Measurements from ENCODE around the gene EP300. TPM values are rescaled to one million over a fixed set of nuclear protein-coding genes. Genes with fewer than 3 reads are reported as not detected.

The EP300 gene
- total and polyA plus RNA-seq, 10 donors: 3.9 to 196 (median 113) TPM

GRCh38 chr22:41110968-41111367 is 18.6 kb downstream of the EP300 start:
- no peak overlapping the region for H3K27ac ChIP-seq
- H3K4me1 ChIP-seq: peaks cover 9 to 95% (median 48%) of the 10 kb centered on the region in 6 donors
- H3K27me3 ChIP-seq (replicated peaks in 1 of 7): no peaks in the 10 kb centered on the region
- TF ChIP-seq POLR2A (IDR thresholded peaks at IDR 0.05) (no peak), POLR2AphosphoS5 (IDR thresholded peaks at IDR 0.05) (no peak)
- TF ChIP-seq, protein P1, sequence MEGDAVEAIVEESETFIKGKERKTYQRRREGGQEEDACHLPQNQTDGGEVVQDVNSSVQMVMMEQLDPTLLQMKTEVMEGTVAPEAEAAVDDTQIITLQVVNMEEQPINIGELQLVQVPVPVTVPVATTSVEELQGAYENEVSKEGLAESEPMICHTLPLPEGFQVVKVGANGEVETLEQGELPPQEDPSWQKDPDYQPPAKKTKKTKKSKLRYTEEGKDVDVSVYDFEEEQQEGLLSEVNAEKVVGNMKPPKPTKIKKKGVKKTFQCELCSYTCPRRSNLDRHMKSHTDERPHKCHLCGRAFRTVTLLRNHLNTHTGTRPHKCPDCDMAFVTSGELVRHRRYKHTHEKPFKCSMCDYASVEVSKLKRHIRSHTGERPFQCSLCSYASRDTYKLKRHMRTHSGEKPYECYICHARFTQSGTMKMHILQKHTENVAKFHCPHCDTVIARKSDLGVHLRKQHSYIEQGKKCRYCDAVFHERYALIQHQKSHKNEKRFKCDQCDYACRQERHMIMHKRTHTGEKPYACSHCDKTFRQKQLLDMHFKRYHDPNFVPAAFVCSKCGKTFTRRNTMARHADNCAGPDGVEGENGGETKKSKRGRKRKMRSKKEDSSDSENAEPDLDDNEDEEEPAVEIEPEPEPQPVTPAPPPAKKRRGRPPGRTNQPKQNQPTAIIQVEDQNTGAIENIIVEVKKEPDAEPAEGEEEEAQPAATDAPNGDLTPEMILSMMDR (IDR thresholded peaks at IDR 0.05 in 8 of 11, conservative IDR thresholded peaks at IDR 0.05 in 3 of 11): no peak
- no peak overlapping the region for H3K4me3 ChIP-seq
- 91 to 98% (median 92%) methylated on average over 10 of the region's 10 CpGs for WGBS, 5 donors
- H3K9me3 ChIP-seq: no peaks in the 10 kb centered on the region
- intact Hi-C loops (cut with DNase I; ENCODE audit: low total_unique reads): no loop called here
- H3K36me3 ChIP-seq: peaks cover 0 to 76% (median 11%) of the 10 kb centered on the region in 6 donors
- DNase-seq: no peak

DNA sequence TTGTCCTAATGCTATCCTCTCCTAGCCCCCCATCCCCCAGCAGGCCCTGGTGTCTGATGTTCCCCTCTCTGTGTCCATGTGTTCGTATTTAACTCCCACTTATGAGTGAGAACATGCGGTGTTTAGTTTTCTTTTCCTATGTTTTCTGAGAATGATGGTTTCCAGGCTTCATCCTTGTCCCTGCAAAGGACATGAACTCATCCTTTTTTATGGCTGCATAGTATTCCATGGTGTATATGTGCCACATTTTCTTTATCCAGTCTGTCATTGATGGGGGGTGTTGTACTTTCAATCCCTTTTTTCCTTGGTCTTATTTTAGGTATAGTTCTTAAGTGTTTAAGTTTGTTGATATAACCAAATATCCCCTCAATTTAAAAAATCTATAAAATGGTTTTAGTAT is 23.9 kb downstream of the EP300 start:
- Histone ChIP-seq H3K9me3 (no peaks in the 10 kb centered on the region), H3K36me3 (peaks cover 0 to 85% (median 38%) of the 10 kb centered on the region in 6 donors), H3K4me1 (peaks cover 0 to 69% (median 26%) of the 10 kb centered on the region in 6 donors), H3K27ac (no peak overlapping the region), H3K27me3 (replicated peaks in 1 of 7) (no peaks in the 10 kb centered on the region), H3K4me3 (no peak overlapping the region)
- 95 to 100% (median 98%) methylated on average over 2 of the region's 2 CpGs for WGBS, 5 donors
- intact Hi-C loops (cut with DNase I; ENCODE audit: low total_unique reads): no loop called here
- no peak for DNase-seq
- TF ChIP-seq POLR2AphosphoS5 (IDR thresholded peaks at IDR 0.05): no peak
- no peak for TF ChIP-seq POLR2A (IDR thresholded peaks at IDR 0.05)
- TF ChIP-seq, protein P1 (IDR thresholded peaks at IDR 0.05 in 8 of 11, conservative IDR thresholded peaks at IDR 0.05 in 3 of 11): no peak

- Histone ChIP-seq H3K4me1 (peaks cover 0 to 70% (median 27%) of the 10 kb centered on the region in 6 donors), H3K27ac (no peak overlapping the region), H3K27me3 (replicated peaks in 1 of 7) (no peaks in the 10 kb centered on the region), H3K4me3 (no peak overlapping the region), H3K9me3 (no peaks in the 10 kb centered on the region), H3K36me3 (peaks cover 0 to 83% (median 38%) of the 10 kb centered on the region in 6 donors)
- intact Hi-C loops (cut with DNase I; ENCODE audit: low total_unique reads): no loop called here
- 88 to 92% (median 90%) methylated on average over 9 of the region's 9 CpGs for WGBS, 5 donors
- TF ChIP-seq, protein P1 (IDR thresholded peaks at IDR 0.05 in 8 of 11, conservative IDR thresholded peaks at IDR 0.05 in 3 of 11): no peak
- TF ChIP-seq POLR2A (IDR thresholded peaks at IDR 0.05) (no peak), POLR2AphosphoS5 (IDR thresholded peaks at IDR 0.05) (peak in 1 of 3 donors; percentile 50)
- no peak for DNase-seq
Measured at GRCh38 chr22:41117127-41117965, 25.0 kb downstream of the EP300 start.

GRCh38 chr22:41123151-41123550 is 30.8 kb downstream of the EP300 start:
- H3K4me1 ChIP-seq: peaks cover 0 to 62% (median 13%) of the 10 kb centered on the region in 6 donors
- no peaks in the 10 kb centered on the region for H3K9me3 ChIP-seq
- 80 to 93% (median 85%) methylated on average over 2 of the region's 2 CpGs for WGBS, 5 donors
- TF ChIP-seq POLR2A (IDR thresholded peaks at IDR 0.05) (no peak), POLR2AphosphoS5 (IDR thresholded peaks at IDR 0.05) (no peak)
- TF ChIP-seq, protein P1 (IDR thresholded peaks at IDR 0.05 in 8 of 11, conservative IDR thresholded peaks at IDR 0.05 in 3 of 11): no peak
- no peak for DNase-seq
- peaks cover 0 to 98% (median 48%) of the 10 kb centered on the region in 6 donors for H3K36me3 ChIP-seq
- intact Hi-C loops (cut with DNase I; ENCODE audit: low total_unique reads): no loop called here
- no peaks in the 10 kb centered on the region for H3K27me3 ChIP-seq (replicated peaks in 1 of 7)
- no peak overlapping the region for H3K4me3 ChIP-seq
- no peak overlapping the region for H3K27ac ChIP-seq

Data from spleen (tissue), 11 donors.